Heart left ventricle (tissue), 13 donors: ENCODE measurements around the gene FAM98B.

Source experiments
- POLR2A ChIP-seq, 2 donors: fragments of 450-650 bp; IDR thresholded peaks; one replicate each; pipeline ENCODE4 v1.6.1; 2017; ENCODE audit warnings: antibody characterized with exemption in 2 of 2, mild to moderate bottlenecking in 2 of 2, moderate library complexity in 2 of 2
- TF ChIP-seq, protein P1 (sequence below), 12 donors: fragments of 200-600 bp; sonication (generic) in 4 of 12; IDR thresholded peaks; one replicate each; pipeline versions ENCODE4 v1.5.0 to v1.8.0; 2018 to 2022; ENCODE audit warnings: antibody characterized with exemption in 12 of 12, mild to moderate bottlenecking in 5 of 12
- donor health status: ischemic (EF 13 %, LVEDD 7.1; RV severe dilation, severe dysfunction).
- donor health status: DM: no; HTN: yes; CAD: no.
- donor health status: DM: no; HTN: no; CAD: no.
- donor health status: ischemic (EF 25% LVEDD 6.9; RV normal size, moderate dysfunction).
- donor health status: ischemic (EF 25% LVEDD 5.7; RV mildly dilated, moderate dysfunction).
- donor health status: ischemic (EF 35%, LVEDD 5.7; RV mildly dilated, moderate dysfunction).
- donor health status: nonischemic (EF 11% LVEDD 7.7; RV severe dilation, severe dysfunction).
- donor health status: DM: yes; HTN: yes; CAD: no.
- donor health status: PGD.
- donor health status: ischemic (EF 29% LVEDD 5.4; RV normal size, mild dysfunction).
- donor health status: nonischemic (EF 23%, LVEDD 6.1; RV moderate dilation, normal function).

DNA sequence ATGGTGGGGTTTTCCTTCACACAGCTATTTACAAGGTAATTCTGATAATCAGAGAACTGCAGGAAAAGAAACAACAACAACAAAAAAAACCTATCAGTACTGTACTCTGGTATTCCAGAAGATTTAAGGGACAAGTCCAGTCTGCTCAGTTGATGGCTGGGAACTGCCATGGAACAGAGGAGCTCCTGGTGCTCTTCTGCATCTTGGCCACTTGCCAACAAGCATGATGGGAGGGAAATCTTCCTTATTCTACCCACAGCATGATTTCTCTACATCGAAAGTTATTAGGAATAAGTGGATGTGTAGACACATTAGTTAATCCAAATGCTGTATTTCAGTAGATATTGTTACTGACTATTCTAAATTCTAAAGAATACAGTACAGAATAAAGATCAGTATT, 59.0 kb downstream of the FAM98B start:
- TF ChIP-seq POLR2A (IDR thresholded peaks at IDR 0.05), result no peak
- TF ChIP-seq, protein P1, sequence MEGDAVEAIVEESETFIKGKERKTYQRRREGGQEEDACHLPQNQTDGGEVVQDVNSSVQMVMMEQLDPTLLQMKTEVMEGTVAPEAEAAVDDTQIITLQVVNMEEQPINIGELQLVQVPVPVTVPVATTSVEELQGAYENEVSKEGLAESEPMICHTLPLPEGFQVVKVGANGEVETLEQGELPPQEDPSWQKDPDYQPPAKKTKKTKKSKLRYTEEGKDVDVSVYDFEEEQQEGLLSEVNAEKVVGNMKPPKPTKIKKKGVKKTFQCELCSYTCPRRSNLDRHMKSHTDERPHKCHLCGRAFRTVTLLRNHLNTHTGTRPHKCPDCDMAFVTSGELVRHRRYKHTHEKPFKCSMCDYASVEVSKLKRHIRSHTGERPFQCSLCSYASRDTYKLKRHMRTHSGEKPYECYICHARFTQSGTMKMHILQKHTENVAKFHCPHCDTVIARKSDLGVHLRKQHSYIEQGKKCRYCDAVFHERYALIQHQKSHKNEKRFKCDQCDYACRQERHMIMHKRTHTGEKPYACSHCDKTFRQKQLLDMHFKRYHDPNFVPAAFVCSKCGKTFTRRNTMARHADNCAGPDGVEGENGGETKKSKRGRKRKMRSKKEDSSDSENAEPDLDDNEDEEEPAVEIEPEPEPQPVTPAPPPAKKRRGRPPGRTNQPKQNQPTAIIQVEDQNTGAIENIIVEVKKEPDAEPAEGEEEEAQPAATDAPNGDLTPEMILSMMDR (IDR thresholded peaks at IDR 0.05), result no peak
